ENCODE measurements around the gene ST8SIA5. TPM values are rescaled to one million over a fixed set of nuclear protein-coding genes. Genes with fewer than 3 reads are reported as not detected.

The ST8SIA5 gene
- total RNA-seq, 1 experiment from 2014 or later: 0.54 TPM

- ATAC-seq: no peak
- no peak for DNase-seq (ENCODE audit: low read depth, low spot score)
- H3K9me2 ChIP-seq (ENCODE audit: insufficient read depth): no peaks in the 10 kb centered on the region
- H3K9me3 ChIP-seq (ENCODE audit: control insufficient read depth in 1 of 2, insufficient read depth in 1 of 2, low read depth in 1 of 2, low read length in 2 of 2): no peaks in the 10 kb centered on the region
- H3K4me2 ChIP-seq (ENCODE audit: low read length): no peak overlapping the region
- no peaks in the 10 kb centered on the region for H3K79me2 ChIP-seq (ENCODE audit: insufficient read depth, low read length)
- H3K4me1 ChIP-seq (ENCODE audit: control insufficient read depth in 1 of 2, insufficient read depth in 2 of 2, low read length in 2 of 2): no peaks in the 10 kb centered on the region
- H3K36me3 ChIP-seq (ENCODE audit: control insufficient read depth in 1 of 2, insufficient read depth in 2 of 2, low read length in 2 of 2): no peaks in the 10 kb centered on the region
- H3K27me3 ChIP-seq (ENCODE audit: insufficient read depth, low read length): peaks cover 42% of the 10 kb centered on the region
- no peaks in the 10 kb centered on the region for H4K20me1 ChIP-seq (ENCODE audit: insufficient read depth)
- intact Hi-C loops (cut with micrococcal nuclease): no loop called here
- no peak overlapping the region for H2AFZ ChIP-seq (ENCODE audit: low read depth, low read length, poor library complexity, severe bottlenecking)
- no peak overlapping the region for H3K9ac ChIP-seq (ENCODE audit: low read length)
- TF ChIP-seq SP1 (IDR thresholded peaks at IDR 0.05; ENCODE audit: low read depth): no peak
- no peak for TF ChIP-seq SIN3A (IDR thresholded peaks at IDR 0.05; ENCODE audit: low read depth)
- no peak for TF ChIP-seq EGR1 (IDR thresholded peaks at IDR 0.05; ENCODE audit: low read depth)
- no peak for TF ChIP-seq CBX3 (IDR thresholded peaks at IDR 0.05; ENCODE audit: low read depth)
- no peak for TF ChIP-seq TCF7L2 (IDR thresholded peaks at IDR 0.05; ENCODE audit: borderline replicate concordance, extremely low read depth, insufficient read depth, insufficient read length)
- TF ChIP-seq ELF1 (IDR thresholded peaks at IDR 0.05; ENCODE audit: borderline replicate concordance, low read depth): no peak
- TF ChIP-seq YY1 (IDR thresholded peaks at IDR 0.05; ENCODE audit: extremely low read depth, insufficient replicate concordance, low read depth, low read length): no peak
- TF ChIP-seq ZBTB33 (IDR thresholded peaks at IDR 0.05; ENCODE audit: extremely low read depth, insufficient replicate concordance, low read length): no peak
- no peak for TF ChIP-seq CTCF (IDR thresholded peaks at IDR 0.05 in 2 of 3, conservative IDR thresholded peaks at IDR 0.05 in 1 of 3; ENCODE audit: borderline replicate concordance in 1 of 3, insufficient read depth in 1 of 3, low read depth in 2 of 3, low read length in 2 of 3)
- TF ChIP-seq FOSL1 (IDR thresholded peaks at IDR 0.05; ENCODE audit: low read depth): no peak
- no peak for TF ChIP-seq SRF (IDR thresholded peaks at IDR 0.05; ENCODE audit: low read depth)
- no peak for TF ChIP-seq JUND (IDR thresholded peaks at IDR 0.05)
- no peak for TF ChIP-seq RAD21 (IDR thresholded peaks at IDR 0.05; ENCODE audit: low read depth)
- TF ChIP-seq ZFX (IDR thresholded peaks at IDR 0.05): no peak
- TF ChIP-seq REST (IDR thresholded peaks at IDR 0.05; ENCODE audit: low read depth): no peak
- TF ChIP-seq ZNF274 (IDR thresholded peaks at IDR 0.05; ENCODE audit: low read depth, low read length): no peak
- no peak for TF ChIP-seq POLR2A (IDR thresholded peaks at IDR 0.05; ENCODE audit: borderline replicate concordance, extremely low read depth, insufficient read depth, insufficient read length)
- TF ChIP-seq POLR2AphosphoS5 (IDR thresholded peaks at IDR 0.05; ENCODE audit: low read depth, low read length): no peak
- no peak for TF ChIP-seq ATF3 (IDR thresholded peaks at IDR 0.05)
- TF ChIP-seq CEBPB (IDR thresholded peaks at IDR 0.05; ENCODE audit: low read depth): no peak
- no TSS peak for BruUV-seq (replicated peaks)
- H3K27ac ChIP-seq (ENCODE audit: low read depth, low read length): no peak overlapping the region
- CTCF ChIA-PET: no interaction called here
- POLR2A ChIA-PET: no interaction called here
- RAD21 ChIA-PET (ENCODE audit: low non-redundant PET in 1 of 2, low total read pairs in 2 of 2, uncharacterized antibody in 2 of 2, unreplicated experiment in 2 of 2): interaction anchor here in 1 of 2 experiments (0.5 kb wide), 1 partner anchor 39 kb away, joined by 5 read pairs; no protein-coding TSS in a partner anchor
- H3K4me3 ChIP-seq (replicated peaks in 1 of 2; ENCODE audit: low read depth in 1 of 2, low read length in 2 of 2): no peak overlapping the region
Observed at GRCh38 chr18:46627136-46627535, 129.7 kb downstream of the ST8SIA5 start.

Data from HCT116 (cell line).